ENCODE data around the gene ZNF594. TPM values are rescaled to one million over a fixed set of nuclear protein-coding genes. Genes with fewer than 3 reads are reported as not detected.

ZNF594 gene
- total and polyA plus RNA-seq, 2 donors (not counting 3 experiments of a cell fraction or from before 2014, with no cell fraction given): 1.2 to 5.8 TPM

- FAIRE-seq: no peak
- POLR2A ChIA-PET: no interaction called here
- BruUV-seq (replicated peaks): no TSS peak
Observed at GRCh38 chr17:5181509-5182305, 10.0 kb downstream of the ZNF594 start.

More at GRCh38 chr17:5181509-5182305, 10.0 kb downstream of the ZNF594 start:
- Histone ChIP-seq H2AFZ (ENCODE audit: low read depth, low read length) (no peak overlapping the region), H3K9me3 (replicated peaks; ENCODE audit: control insufficient read depth, insufficient read depth, low read length) (peaks cover 32% of the 10 kb centered on the region), H4K20me1 (replicated peaks; ENCODE audit: control insufficient read depth, extremely low read depth, insufficient read depth, low read length) (no peaks in the 10 kb centered on the region), H3K27me3 (ENCODE audit: control insufficient read depth in 2 of 2, insufficient read depth in 2 of 2, low read length in 2 of 2) (no peaks in the 10 kb centered on the region), H3K79me2 (ENCODE audit: control insufficient read depth, insufficient read depth, low read length) (no peaks in the 10 kb centered on the region), H3K27ac (ENCODE audit: insufficient read depth, low read depth, low read length) (no peak overlapping the region), H3K4me1 (ENCODE audit: control insufficient read depth, extremely low read depth, insufficient read depth, low read length) (no peaks in the 10 kb centered on the region), H3K4me3 (replicated peaks in 1 of 3; ENCODE audit: insufficient read depth in 1 of 3, low read depth in 1 of 3, low read length in 3 of 3) (no peak overlapping the region), H3K36me3 (ENCODE audit: control insufficient read depth in 2 of 2, extremely low read depth in 1 of 2, insufficient read depth in 2 of 2, low read length in 2 of 2) (no peaks in the 10 kb centered on the region), H3K9me1 (replicated peaks; ENCODE audit: control insufficient read depth, extremely low read depth, insufficient read depth, low read length) (no peaks in the 10 kb centered on the region), H3K4me2 (ENCODE audit: insufficient read depth, low read length) (no peak overlapping the region), H3K9ac (replicated peaks; ENCODE audit: extremely low read depth, insufficient read depth, low read length) (no peak overlapping the region)
- CTCF ChIA-PET: no interaction called here
- intact Hi-C loops (cut with micrococcal nuclease) (no loop called here), dilution Hi-C loops (cut with MboI; ENCODE audit: extremely low pct_ligation_motif_present, low sequenced_read_pairs) (no loop called here)
- DNase-seq (ENCODE audit: low read depth, low spot score): no peak
- TF ChIP-seq JUN (IDR thresholded peaks at IDR 0.05; ENCODE audit: borderline replicate concordance, insufficient read depth, insufficient read length, low read depth) (no peak), EZH2 (IDR thresholded peaks at IDR 0.05; ENCODE audit: borderline replicate concordance, low read depth, low read length, severe bottlenecking) (no peak), FOS (IDR thresholded peaks at IDR 0.05; ENCODE audit: borderline replicate concordance, insufficient read depth, low read length) (no peak), CTCF (IDR thresholded peaks at IDR 0.05; ENCODE audit: extremely low read depth in 1 of 2, insufficient read depth in 1 of 2, low read depth in 1 of 2, low read length in 2 of 2) (no peak), POLR2AphosphoS5 (IDR thresholded peaks at IDR 0.05; ENCODE audit: insufficient read depth, low read depth, low read length) (no peak), GATA2 (IDR thresholded peaks at IDR 0.05; ENCODE audit: insufficient read depth, insufficient read length, low read depth, low read length) (no peak), POLR2A (IDR thresholded peaks at IDR 0.05; ENCODE audit: low read depth, low read length) (no peak), MYC (IDR thresholded peaks at IDR 0.05; ENCODE audit: low read depth, low read length) (no peak)
- TF ChIP-seq, protein P1, sequence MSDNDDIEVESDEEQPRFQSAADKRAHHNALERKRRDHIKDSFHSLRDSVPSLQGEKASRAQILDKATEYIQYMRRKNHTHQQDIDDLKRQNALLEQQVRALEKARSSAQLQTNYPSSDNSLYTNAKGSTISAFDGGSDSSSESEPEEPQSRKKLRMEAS (IDR thresholded peaks at IDR 0.05; ENCODE audit: insufficient read depth, insufficient read length): no peak

Measured in endothelial cell of umbilical vein (primary cell).